Thyroid gland (tissue), 4 donors: Measurements from ENCODE around the gene IZUMO2.
A peak's percentile ranks its signal among the peaks of the same experiment; 100 is the strongest.

Experiments used
- POLR2A ChIP-seq, 2 donors: fragments of 450-650 bp; IDR thresholded peaks; one replicate each; pipeline ENCODE4 v1.6.1; 2017; ENCODE audit warnings: antibody characterized with exemption in 2 of 2, mild to moderate bottlenecking in 2 of 2, moderate library complexity in 1 of 2
- TF ChIP-seq, protein P1 (sequence below), 6 experiments: fragments of 200-600 bp in 3 of 6; fragments of 450-650 bp in 3 of 6; sonication (generic) in 3 of 6; IDR thresholded peaks; one replicate each; pipeline ENCODE4 v1.5.1; 2016 to 2019; ENCODE audit warnings: antibody characterized with exemption in 6 of 6, mild to moderate bottlenecking in 2 of 6, inconsistent platforms in 1 of 6, moderate library complexity in 1 of 6

DNA sequence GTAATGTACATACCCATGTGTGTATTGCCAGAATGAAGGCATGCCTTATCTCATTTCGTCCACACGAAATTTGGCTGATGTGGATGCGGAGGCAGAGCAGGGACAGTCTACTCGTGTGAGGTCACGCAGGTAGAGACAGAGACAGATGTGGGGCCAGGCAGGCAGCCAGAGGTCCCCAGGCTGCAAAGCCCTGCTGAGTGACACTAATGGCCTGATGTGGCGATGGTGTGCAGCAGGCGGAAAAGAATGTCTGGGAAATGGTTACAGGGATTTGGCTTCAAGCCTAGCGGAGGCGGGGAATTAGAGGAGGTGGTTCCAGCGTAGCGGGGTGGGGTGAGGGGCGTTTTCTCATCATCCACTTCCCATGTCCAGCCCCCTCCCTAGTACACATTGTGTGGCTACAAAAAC, 4.2 kb upstream of the IZUMO2 start:
- TF ChIP-seq, protein P1, sequence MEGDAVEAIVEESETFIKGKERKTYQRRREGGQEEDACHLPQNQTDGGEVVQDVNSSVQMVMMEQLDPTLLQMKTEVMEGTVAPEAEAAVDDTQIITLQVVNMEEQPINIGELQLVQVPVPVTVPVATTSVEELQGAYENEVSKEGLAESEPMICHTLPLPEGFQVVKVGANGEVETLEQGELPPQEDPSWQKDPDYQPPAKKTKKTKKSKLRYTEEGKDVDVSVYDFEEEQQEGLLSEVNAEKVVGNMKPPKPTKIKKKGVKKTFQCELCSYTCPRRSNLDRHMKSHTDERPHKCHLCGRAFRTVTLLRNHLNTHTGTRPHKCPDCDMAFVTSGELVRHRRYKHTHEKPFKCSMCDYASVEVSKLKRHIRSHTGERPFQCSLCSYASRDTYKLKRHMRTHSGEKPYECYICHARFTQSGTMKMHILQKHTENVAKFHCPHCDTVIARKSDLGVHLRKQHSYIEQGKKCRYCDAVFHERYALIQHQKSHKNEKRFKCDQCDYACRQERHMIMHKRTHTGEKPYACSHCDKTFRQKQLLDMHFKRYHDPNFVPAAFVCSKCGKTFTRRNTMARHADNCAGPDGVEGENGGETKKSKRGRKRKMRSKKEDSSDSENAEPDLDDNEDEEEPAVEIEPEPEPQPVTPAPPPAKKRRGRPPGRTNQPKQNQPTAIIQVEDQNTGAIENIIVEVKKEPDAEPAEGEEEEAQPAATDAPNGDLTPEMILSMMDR (IDR thresholded peaks at IDR 0.05), result peak in 1 of 6 experiments; percentile 4
- no peak for TF ChIP-seq POLR2A (IDR thresholded peaks at IDR 0.05)
